Measurements from ENCODE around the gene CD300H. TPM values are rescaled to one million over a fixed set of nuclear protein-coding genes. Genes with fewer than 3 reads are reported as not detected.
A peak's percentile ranks its signal among the peaks of the same experiment; 100 is the strongest.

CD300H gene
- total RNA-seq, 6 experiments from 2014 or later, result 1.2 TPM; not detected in 5

GRCh38 chr17:74542166-74542565, 25.1 kb downstream of the CD300H start:
- TF ChIP-seq CTCF (IDR thresholded peaks at IDR 0.05), result no peak
- TF ChIP-seq POLR2A (IDR thresholded peaks at IDR 0.05), result no peak
- intact Hi-C loops (cut with DNase I), result no loop called here
- Histone ChIP-seq H3K9me3 (no peaks in the 10 kb centered on the region), H3K4me1 (no peaks in the 10 kb centered on the region), H3K27ac (no peak overlapping the region), H3K27me3 (no peaks in the 10 kb centered on the region), H3K4me3 (no peak overlapping the region), H3K36me3 (no peaks in the 10 kb centered on the region)
- ATAC-seq (no peak), DNase-seq (no peak)
- 76% methylated on average over 5 of the region's 5 CpGs for whole genome bisulfite sequencing (ENCODE audit: insufficient coverage, low coverage, low lambda C conversion rate, missing lambda C conversion rate)

- ATAC-seq (no peak), DNase-seq (no peak)
- Histone ChIP-seq H3K4me1 (no peaks in the 10 kb centered on the region), H3K27ac (no peak overlapping the region), H3K27me3 (no peaks in the 10 kb centered on the region), H3K4me3 (no peak overlapping the region), H3K9me3 (no peaks in the 10 kb centered on the region), H3K36me3 (no peaks in the 10 kb centered on the region)
- 39% methylated on average over 7 of the region's 23 CpGs for WGBS (ENCODE audit: insufficient coverage, low coverage, low lambda C conversion rate, missing lambda C conversion rate)
- intact Hi-C loops (cut with DNase I), result no loop called here
- TF ChIP-seq POLR2A (IDR thresholded peaks at IDR 0.05), result no peak
- TF ChIP-seq CTCF (IDR thresholded peaks at IDR 0.05), result no peak
Measured at GRCh38 chr17:74541176-74542111, 25.9 kb downstream of the CD300H start.

GRCh38 chr17:74539281-74539820, 28.0 kb downstream of the CD300H start:
- DNase-seq (peak in 1 of 3 donors; percentile 36), ATAC-seq (no peak)
- WGBS (ENCODE audit: insufficient coverage, low coverage, low lambda C conversion rate, missing lambda C conversion rate), result 29% methylated on average over 4 of the region's 10 CpGs
- H3K36me3 ChIP-seq, result no peaks in the 10 kb centered on the region
- TF ChIP-seq POLR2A (IDR thresholded peaks at IDR 0.05) (no peak), CTCF (IDR thresholded peaks at IDR 0.05) (no peak)
- H3K27me3 ChIP-seq, result no peaks in the 10 kb centered on the region
- no peaks in the 10 kb centered on the region for H3K4me1 ChIP-seq
- H3K9me3 ChIP-seq, result no peaks in the 10 kb centered on the region
- no peak overlapping the region for H3K4me3 ChIP-seq
- intact Hi-C loops (cut with DNase I), result no loop called here
- H3K27ac ChIP-seq, result no peak overlapping the region

- 36% methylated on average over 3 of the region's 3 CpGs for WGBS (ENCODE audit: insufficient coverage, low coverage, low lambda C conversion rate, missing lambda C conversion rate)
- intact Hi-C loops (cut with DNase I), result no loop called here
- ATAC-seq (no peak), DNase-seq (no peak)
- Histone ChIP-seq H3K4me1 (no peaks in the 10 kb centered on the region), H3K36me3 (no peaks in the 10 kb centered on the region), H3K27ac (no peak overlapping the region), H3K4me3 (no peak overlapping the region), H3K9me3 (no peaks in the 10 kb centered on the region), H3K27me3 (no peaks in the 10 kb centered on the region)
- TF ChIP-seq CTCF (IDR thresholded peaks at IDR 0.05) (no peak), POLR2A (IDR thresholded peaks at IDR 0.05) (no peak)
Measured at GRCh38 chr17:74536890-74537289, 30.4 kb downstream of the CD300H start.
